ENCODE measurements around the gene UCMA. TPM values are rescaled to one million over a fixed set of nuclear protein-coding genes. Genes with fewer than 3 reads are reported as not detected.

The UCMA gene
- total RNA-seq, 4 donors from 2014 or later = not detected

DNA sequence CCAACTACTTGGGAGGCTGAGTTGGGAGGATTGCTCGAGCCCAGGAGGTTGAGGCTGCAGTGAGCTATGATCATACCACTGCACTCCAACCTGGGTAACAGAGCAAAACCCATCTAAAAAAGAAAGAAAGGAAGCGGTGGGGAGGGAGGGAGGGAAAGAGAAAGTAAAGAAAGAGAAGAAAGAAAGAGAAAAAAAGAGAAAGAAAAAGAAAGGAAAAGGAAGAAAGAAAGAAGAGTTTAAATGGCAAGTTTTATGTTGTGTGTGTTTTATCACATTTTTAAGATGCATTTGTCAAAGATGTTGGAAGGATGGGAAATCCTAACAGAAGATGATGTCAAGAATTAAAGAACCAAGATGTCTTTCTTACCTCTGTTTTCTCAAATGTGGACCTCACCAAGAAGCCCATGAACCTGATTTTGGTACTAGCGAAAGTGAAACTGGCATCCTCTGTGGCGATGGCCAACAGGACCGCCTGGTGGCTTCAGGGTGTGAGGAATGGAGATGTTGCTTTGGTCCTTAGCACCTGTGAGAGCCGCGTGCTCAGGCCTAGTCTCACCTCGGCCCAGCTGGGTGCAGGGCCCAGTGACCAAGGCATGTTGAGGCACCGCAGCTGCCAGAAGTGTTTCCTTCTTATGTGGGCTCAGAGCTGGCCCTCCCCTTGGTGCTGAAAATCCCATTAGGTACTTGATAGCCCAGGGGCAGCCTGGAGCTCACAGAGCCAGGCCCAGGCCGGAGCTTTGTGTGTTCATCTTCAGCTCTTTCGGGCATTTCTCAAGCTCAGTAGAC lies 9.8 kb downstream of the UCMA start:
- Histone ChIP-seq H3K4me3 (no peak overlapping the region), H3K36me3 (no peaks in the 10 kb centered on the region), H3K9me3 (no peaks in the 10 kb centered on the region), H3K27me3 (no peaks in the 10 kb centered on the region), H3K4me1 (no peaks in the 10 kb centered on the region), H3K27ac (no peak overlapping the region)
- no peak for DNase-seq (ENCODE audit: low spot score in 2 of 2)
- no peak for TF ChIP-seq POLR2A (IDR thresholded peaks at IDR 0.05)
- TF ChIP-seq, protein P1, sequence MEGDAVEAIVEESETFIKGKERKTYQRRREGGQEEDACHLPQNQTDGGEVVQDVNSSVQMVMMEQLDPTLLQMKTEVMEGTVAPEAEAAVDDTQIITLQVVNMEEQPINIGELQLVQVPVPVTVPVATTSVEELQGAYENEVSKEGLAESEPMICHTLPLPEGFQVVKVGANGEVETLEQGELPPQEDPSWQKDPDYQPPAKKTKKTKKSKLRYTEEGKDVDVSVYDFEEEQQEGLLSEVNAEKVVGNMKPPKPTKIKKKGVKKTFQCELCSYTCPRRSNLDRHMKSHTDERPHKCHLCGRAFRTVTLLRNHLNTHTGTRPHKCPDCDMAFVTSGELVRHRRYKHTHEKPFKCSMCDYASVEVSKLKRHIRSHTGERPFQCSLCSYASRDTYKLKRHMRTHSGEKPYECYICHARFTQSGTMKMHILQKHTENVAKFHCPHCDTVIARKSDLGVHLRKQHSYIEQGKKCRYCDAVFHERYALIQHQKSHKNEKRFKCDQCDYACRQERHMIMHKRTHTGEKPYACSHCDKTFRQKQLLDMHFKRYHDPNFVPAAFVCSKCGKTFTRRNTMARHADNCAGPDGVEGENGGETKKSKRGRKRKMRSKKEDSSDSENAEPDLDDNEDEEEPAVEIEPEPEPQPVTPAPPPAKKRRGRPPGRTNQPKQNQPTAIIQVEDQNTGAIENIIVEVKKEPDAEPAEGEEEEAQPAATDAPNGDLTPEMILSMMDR (IDR thresholded peaks at IDR 0.05) = no peak
- WGBS, 2 donors = 86 to 92% methylated on average over 11 of the region's 11 CpGs

DNA sequence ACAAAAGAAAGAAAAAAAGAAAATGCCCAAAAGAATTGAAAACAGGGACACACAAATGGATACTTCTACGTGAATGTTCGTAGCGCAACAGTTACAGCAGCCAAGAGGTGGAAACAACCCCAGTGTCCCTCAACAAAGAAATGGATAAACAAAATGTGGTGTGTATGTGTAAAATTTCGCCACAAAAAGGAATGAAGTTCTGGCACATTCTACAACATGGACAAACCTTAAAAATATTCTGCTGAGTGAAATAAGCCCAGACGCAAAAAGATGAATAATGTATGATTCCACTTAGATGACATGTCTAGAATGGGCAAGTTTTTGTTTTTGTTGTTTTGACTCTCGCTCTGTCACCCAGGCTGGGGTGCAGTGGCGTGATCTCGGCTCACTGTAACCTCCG lies 10.9 kb downstream of the UCMA start:
- 90 to 91% methylated on average over 9 of the region's 9 CpGs for WGBS, 2 donors
- no peaks in the 10 kb centered on the region for H3K9me3 ChIP-seq
- no peaks in the 10 kb centered on the region for H3K27me3 ChIP-seq
- H3K36me3 ChIP-seq = no peaks in the 10 kb centered on the region
- no peak overlapping the region for H3K27ac ChIP-seq
- no peak overlapping the region for H3K4me3 ChIP-seq
- no peak for DNase-seq (ENCODE audit: low spot score in 2 of 2)
- no peaks in the 10 kb centered on the region for H3K4me1 ChIP-seq
- TF ChIP-seq, protein P1 (IDR thresholded peaks at IDR 0.05) = no peak

DNA sequence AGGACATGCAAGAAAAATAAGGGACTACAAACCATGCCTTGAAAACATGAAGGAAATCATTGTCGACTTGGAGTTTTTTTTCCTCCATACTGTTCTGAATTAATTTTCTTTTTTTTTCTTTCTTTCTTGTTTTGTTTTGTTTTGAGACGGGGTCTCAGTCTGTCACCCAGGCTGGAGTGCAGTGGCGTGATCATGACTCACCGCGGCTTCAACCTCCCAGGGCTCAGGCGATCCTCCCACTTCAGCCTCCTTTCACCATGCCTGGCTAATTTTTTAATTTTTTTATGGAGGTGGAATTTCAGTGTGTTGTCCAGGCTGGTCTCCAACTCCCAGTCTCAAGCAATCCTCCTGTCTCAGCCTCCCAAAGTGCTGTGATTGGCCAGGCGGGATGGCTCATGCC lies 11.6 kb downstream of the UCMA start:
- TF ChIP-seq EP300 (IDR thresholded peaks at IDR 0.05) (no peak), POLR2A (IDR thresholded peaks at IDR 0.05) (no peak)
- TF ChIP-seq, protein P1 (IDR thresholded peaks at IDR 0.05) = no peak
- H3K4me3 ChIP-seq = no peak overlapping the region
- no peaks in the 10 kb centered on the region for H3K9me3 ChIP-seq
- H3K4me1 ChIP-seq = no peaks in the 10 kb centered on the region
- H3K27ac ChIP-seq = no peak overlapping the region
- H3K36me3 ChIP-seq = no peaks in the 10 kb centered on the region
- WGBS, 2 donors = 85 to 90% methylated on average over 7 of the region's 7 CpGs
- DNase-seq (ENCODE audit: low spot score in 2 of 2) = no peak
- no peaks in the 10 kb centered on the region for H3K27me3 ChIP-seq

DNA sequence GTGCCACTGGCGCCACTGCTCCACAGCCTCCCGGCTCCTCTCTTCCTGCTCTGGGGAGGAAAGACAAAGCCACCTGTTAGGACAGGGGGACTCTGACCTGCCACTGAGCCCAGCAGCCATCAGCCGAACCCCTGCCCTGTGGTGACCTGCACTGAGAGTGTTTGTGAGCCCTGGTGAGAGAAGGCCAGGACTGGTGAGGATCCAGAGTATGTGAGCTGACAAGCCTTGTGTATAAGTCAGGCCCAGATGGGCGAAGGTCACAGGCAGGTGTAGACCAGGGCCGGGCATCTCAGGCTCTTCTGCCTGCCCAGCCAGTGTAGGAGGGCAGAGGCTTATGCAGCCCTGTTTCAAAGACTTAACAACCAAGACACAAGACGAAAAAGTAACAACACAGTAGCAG lies 12.0 kb downstream of the UCMA start:
- no peak for TF ChIP-seq POLR2A (IDR thresholded peaks at IDR 0.05)
- no peak for TF ChIP-seq EP300 (IDR thresholded peaks at IDR 0.05)
- TF ChIP-seq, protein P1 (IDR thresholded peaks at IDR 0.05) = no peak
- DNase-seq (ENCODE audit: low spot score in 2 of 2) = no peak
- H3K27ac ChIP-seq = no peak overlapping the region
- H3K36me3 ChIP-seq = no peaks in the 10 kb centered on the region
- no peaks in the 10 kb centered on the region for H3K9me3 ChIP-seq
- H3K27me3 ChIP-seq = no peaks in the 10 kb centered on the region
- 85 to 87% methylated on average over 6 of the region's 6 CpGs for WGBS, 2 donors
- H3K4me3 ChIP-seq = no peak overlapping the region
- no peaks in the 10 kb centered on the region for H3K4me1 ChIP-seq

DNA sequence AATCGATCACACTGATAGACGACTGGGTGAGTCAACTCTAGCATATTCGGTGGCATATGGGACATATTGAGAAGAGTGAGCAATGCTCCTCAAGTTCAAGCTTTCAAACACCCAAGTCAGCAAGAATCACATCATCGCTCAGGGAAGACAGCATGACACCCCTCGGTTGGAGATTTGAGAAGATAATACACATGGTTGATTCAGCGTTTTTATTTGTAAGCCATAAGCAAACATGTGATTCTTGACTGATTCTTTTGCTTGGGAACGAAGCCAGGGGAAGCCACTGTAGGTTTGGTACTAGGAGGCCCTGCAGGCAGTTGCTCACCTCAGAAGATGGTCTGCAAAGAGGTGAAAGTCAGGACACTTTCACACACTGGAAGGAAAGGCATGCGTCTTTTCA lies 12.6 kb downstream of the UCMA start:
- DNase-seq (ENCODE audit: low spot score in 2 of 2) = no peak
- no peaks in the 10 kb centered on the region for H3K27me3 ChIP-seq
- no peak overlapping the region for H3K4me3 ChIP-seq
- no peaks in the 10 kb centered on the region for H3K36me3 ChIP-seq
- no peak for TF ChIP-seq EP300 (IDR thresholded peaks at IDR 0.05)
- TF ChIP-seq, protein P1 (IDR thresholded peaks at IDR 0.05) = no peak
- no peak overlapping the region for H3K27ac ChIP-seq
- 87 to 95% methylated on average over 8 of the region's 8 CpGs for WGBS, 2 donors
- no peaks in the 10 kb centered on the region for H3K4me1 ChIP-seq
- H3K9me3 ChIP-seq = no peaks in the 10 kb centered on the region

Data from tibial nerve (tissue), 4 donors.